HG03175 (cell line): ENCODE results near the gene ACTMAP.
"Not testable (repeated sequence)": the region's sequence is repeated elsewhere in the genome, so short reads cannot be mapped to it uniquely, and the experiment has no call there.

Experiments used
- ATAC-seq: cut with Tn5 transposase; IDR thresholded peaks from one replicate; pipeline ENCODE4 v1.9.1; 2021; ENCODE audit warnings: mild to moderate bottlenecking, moderate library complexity; ENCODE audit not compliant: unreplicated experiment

ACTMAP gene

GRCh38 chr19:40776932-40777644 lies 26.8 kb upstream of the ACTMAP start:
- ATAC-seq, result peak; percentile 59

- ATAC-seq, result no peak
These were observed 26.1 kb upstream of the ACTMAP start for GRCh38 chr19:40776364-40776763.

GRCh38 chr19:40775632-40776022 lies 25.4 kb upstream of the ACTMAP start:
- ATAC-seq, result no peak

GRCh38 chr19:40774916-40775631 lies 24.8 kb upstream of the ACTMAP start, which contains the start of gene MIA:
MIA (plus strand) TSS chr19:40775521; CDS start chr19:40775543, 22 bp downstream.
- no peak for ATAC-seq

- not testable (repeated sequence) for ATAC-seq
These were observed 21.0 kb upstream of the ACTMAP start for GRCh38 chr19:40771101-40771862.

GRCh38 chr19:40768869-40769268 lies 18.6 kb upstream of the ACTMAP start:
- no peak for ATAC-seq

GRCh38 chr19:40766385-40766784 lies 16.1 kb upstream of the ACTMAP start:
- not testable (repeated sequence) for ATAC-seq

GRCh38 chr19:40763963-40764362 lies 13.7 kb upstream of the ACTMAP start:
- ATAC-seq, result no peak

- no peak for ATAC-seq
These were observed 13.2 kb upstream of the ACTMAP start for GRCh38 chr19:40763526-40763925.

GRCh38 chr19:40762754-40763470 lies 12.6 kb upstream of the ACTMAP start:
- no peak for ATAC-seq

GRCh38 chr19:40759352-40759751 lies 9.1 kb upstream of the ACTMAP start:
- no peak for ATAC-seq

GRCh38 chr19:40758491-40758890 lies 8.2 kb upstream of the ACTMAP start:
- no peak for ATAC-seq

GRCh38 chr19:40756502-40757110 lies 6.3 kb upstream of the ACTMAP start:
- ATAC-seq, result no peak

- ATAC-seq, result no peak
These were observed 5.5 kb upstream of the ACTMAP start for GRCh38 chr19:40755791-40756190.

- ATAC-seq, result no peak
These were observed 5.0 kb upstream of the ACTMAP start for GRCh38 chr19:40755248-40755624.

GRCh38 chr19:40754611-40755247 lies 4.5 kb upstream of the ACTMAP start:
- no peak for ATAC-seq

- no peak for ATAC-seq
These were observed 2.0 kb upstream of the ACTMAP start for GRCh38 chr19:40752257-40752781.

- peak; percentile 59 for ATAC-seq
These were observed 729 bp upstream of the ACTMAP start, which contains the start of gene SNRPA for GRCh38 chr19:40750874-40751537. SNRPA (plus strand) TSS chr19:40751203; CDS start chr19:40751409, 206 bp downstream.

- no peak for ATAC-seq
These were observed 2.7 kb downstream of the ACTMAP start for GRCh38 chr19:40747536-40747935.
